PC-3 (cell line): ENCODE data around the gene GLRA3.

Experiments
- EZH2 ChIP-seq: fragments of 300-600 bp; sonication (generic); IDR thresholded peaks from one replicate; pipeline ENCODE4 v1.6.1; 2017; ENCODE audit warnings: antibody characterized with exemption, mild to moderate bottlenecking, low read length; ENCODE audit not compliant: unreplicated experiment
- EZH2phosphoT487 ChIP-seq: fragments of 300-600 bp; sonication (generic); IDR thresholded peaks from 2 replicates; pipeline ENCODE4 v1.6.1; 2018; ENCODE audit warnings: mild to moderate bottlenecking, antibody characterized with exemption, low read length, borderline replicate concordance
- TF ChIP-seq, protein P1 (sequence below): fragments of 300-600 bp; sonication (generic); conservative IDR thresholded peaks from 2 replicates; pipeline ENCODE4 v1.5.1; 2017; ENCODE audit warnings: antibody characterized with exemption, low read depth, mild to moderate bottlenecking, low read length

DNA sequence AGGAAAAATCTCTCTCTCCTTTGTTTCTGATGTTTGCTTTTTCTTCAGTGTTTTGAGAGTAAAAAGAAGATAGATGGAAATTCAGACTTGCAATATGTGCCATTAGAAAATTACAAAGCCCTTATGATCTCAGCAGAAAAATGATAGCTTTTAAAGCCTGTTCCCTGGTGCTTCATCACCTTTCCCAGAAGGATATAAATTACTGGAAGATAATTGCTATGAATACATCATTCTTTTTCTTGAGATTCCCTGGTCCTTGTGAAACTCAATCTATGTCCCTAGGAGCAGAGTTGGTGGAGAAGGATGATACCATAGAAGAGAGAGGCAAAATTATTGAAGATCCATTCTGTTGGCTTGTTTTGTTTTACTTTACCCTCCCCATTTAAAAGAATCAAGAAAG is 86.5 kb downstream of the GLRA3 start:
- TF ChIP-seq, protein P1, sequence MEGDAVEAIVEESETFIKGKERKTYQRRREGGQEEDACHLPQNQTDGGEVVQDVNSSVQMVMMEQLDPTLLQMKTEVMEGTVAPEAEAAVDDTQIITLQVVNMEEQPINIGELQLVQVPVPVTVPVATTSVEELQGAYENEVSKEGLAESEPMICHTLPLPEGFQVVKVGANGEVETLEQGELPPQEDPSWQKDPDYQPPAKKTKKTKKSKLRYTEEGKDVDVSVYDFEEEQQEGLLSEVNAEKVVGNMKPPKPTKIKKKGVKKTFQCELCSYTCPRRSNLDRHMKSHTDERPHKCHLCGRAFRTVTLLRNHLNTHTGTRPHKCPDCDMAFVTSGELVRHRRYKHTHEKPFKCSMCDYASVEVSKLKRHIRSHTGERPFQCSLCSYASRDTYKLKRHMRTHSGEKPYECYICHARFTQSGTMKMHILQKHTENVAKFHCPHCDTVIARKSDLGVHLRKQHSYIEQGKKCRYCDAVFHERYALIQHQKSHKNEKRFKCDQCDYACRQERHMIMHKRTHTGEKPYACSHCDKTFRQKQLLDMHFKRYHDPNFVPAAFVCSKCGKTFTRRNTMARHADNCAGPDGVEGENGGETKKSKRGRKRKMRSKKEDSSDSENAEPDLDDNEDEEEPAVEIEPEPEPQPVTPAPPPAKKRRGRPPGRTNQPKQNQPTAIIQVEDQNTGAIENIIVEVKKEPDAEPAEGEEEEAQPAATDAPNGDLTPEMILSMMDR: no peak
- TF ChIP-seq EZH2 (no peak), EZH2phosphoT487 (no peak)
